DOHH2 (cell line): ENCODE data around the gene ARMCX5.

Experiments used
- EZH2phosphoT487 ChIP-seq: fragments of 200-600 bp; sonication (generic); IDR thresholded peaks from 2 replicates; pipeline ENCODE4 v1.6.1; 2017; ENCODE audit warnings: borderline replicate concordance, mild to moderate bottlenecking, antibody characterized with exemption, low read length, moderate library complexity, mixed read lengths
- TF ChIP-seq, protein P1 (sequence below): fragments of 200-600 bp; sonication (generic); IDR thresholded peaks from one replicate; pipeline ENCODE4 v1.5.1; 2014; ENCODE audit warnings: antibody characterized with exemption, mild to moderate bottlenecking, low read depth, low read length; ENCODE audit not compliant: poor library complexity, severe bottlenecking

DNA sequence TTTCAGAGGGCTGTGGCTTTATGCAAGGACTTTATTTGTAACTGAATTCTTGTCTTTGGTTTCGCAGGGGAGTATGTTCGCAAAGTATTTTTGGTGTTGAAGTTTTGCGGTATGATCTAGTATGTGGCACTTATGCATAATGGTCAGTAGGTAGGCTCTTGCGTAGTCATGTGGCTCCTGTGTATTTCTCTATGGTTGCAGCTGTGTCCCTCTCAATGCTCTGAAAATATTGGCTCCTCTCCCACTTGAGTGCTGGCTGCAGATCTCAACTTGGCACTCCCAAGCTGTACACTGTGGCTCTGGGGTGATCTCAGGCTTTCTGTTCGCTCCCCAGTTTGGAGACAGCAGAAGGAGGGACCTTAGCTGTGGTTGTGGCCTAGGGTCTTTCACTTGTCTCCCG is 24.8 kb downstream of the ARMCX5 start:
- TF ChIP-seq, protein P1, sequence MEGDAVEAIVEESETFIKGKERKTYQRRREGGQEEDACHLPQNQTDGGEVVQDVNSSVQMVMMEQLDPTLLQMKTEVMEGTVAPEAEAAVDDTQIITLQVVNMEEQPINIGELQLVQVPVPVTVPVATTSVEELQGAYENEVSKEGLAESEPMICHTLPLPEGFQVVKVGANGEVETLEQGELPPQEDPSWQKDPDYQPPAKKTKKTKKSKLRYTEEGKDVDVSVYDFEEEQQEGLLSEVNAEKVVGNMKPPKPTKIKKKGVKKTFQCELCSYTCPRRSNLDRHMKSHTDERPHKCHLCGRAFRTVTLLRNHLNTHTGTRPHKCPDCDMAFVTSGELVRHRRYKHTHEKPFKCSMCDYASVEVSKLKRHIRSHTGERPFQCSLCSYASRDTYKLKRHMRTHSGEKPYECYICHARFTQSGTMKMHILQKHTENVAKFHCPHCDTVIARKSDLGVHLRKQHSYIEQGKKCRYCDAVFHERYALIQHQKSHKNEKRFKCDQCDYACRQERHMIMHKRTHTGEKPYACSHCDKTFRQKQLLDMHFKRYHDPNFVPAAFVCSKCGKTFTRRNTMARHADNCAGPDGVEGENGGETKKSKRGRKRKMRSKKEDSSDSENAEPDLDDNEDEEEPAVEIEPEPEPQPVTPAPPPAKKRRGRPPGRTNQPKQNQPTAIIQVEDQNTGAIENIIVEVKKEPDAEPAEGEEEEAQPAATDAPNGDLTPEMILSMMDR = no peak
- TF ChIP-seq EZH2phosphoT487 = no peak
